HG03432 (cell line): ENCODE data around the gene RFWD3.
"Not testable (repeated sequence)": the region's sequence is repeated elsewhere in the genome, so short reads cannot be mapped to it uniquely, and the experiment has no call there.

Experiments used
- ATAC-seq: cut with Tn5 transposase; IDR thresholded peaks from one replicate; pipeline ENCODE4 v1.9.1; 2021; ENCODE audit warnings: mild to moderate bottlenecking, moderate library complexity; ENCODE audit not compliant: unreplicated experiment

Gene RFWD3, protein sequence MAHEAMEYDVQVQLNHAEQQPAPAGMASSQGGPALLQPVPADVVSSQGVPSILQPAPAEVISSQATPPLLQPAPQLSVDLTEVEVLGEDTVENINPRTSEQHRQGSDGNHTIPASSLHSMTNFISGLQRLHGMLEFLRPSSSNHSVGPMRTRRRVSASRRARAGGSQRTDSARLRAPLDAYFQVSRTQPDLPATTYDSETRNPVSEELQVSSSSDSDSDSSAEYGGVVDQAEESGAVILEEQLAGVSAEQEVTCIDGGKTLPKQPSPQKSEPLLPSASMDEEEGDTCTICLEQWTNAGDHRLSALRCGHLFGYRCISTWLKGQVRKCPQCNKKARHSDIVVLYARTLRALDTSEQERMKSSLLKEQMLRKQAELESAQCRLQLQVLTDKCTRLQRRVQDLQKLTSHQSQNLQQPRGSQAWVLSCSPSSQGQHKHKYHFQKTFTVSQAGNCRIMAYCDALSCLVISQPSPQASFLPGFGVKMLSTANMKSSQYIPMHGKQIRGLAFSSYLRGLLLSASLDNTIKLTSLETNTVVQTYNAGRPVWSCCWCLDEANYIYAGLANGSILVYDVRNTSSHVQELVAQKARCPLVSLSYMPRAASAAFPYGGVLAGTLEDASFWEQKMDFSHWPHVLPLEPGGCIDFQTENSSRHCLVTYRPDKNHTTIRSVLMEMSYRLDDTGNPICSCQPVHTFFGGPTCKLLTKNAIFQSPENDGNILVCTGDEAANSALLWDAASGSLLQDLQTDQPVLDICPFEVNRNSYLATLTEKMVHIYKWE

DNA sequence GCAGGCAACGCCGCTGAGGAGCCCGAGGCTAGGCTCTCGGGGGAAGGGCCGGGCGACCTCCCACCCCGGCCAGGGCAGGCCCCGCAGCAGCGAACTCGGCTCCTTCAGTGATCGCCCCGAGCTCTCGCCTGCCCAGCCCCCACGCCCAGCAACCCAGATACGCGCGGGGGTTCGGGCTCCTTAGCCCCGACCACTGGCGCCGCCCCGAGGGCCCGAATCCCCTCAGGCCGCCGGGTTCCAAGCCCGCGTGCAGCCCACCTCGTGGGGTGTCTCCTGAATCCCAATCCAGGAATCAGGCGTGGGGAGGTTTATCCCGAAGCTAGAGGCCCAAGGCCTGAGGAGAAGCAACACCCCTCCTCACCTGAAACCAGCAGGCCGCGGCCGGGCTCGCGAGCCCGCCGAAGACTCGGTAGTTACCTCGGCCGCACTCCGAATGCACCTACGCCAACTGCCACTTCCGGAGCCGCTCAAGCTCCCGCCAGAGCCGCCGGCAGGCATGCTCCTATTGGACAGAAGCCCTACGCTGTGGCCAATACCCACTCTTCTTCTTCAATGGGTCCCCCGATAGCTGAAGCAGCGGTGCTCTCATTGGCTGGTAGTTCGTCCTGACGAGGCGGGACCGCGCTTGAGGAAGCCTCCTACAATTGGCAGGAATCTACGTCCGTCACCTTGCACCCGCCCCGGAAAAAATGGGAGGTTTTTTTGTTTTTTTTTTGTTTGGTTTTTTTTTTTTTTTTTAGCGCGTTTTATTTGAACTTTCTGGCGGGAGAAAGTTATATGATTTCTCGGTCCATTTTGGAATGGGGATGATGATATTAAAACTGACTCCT lies at the start of gene RFWD3:
RFWD3 (minus strand) TSS at position 453 of the 830 bp plus-strand sequence. CDS start 5,428 bp downstream, outside the sequence.
- peak; percentile 100 for ATAC-seq

DNA sequence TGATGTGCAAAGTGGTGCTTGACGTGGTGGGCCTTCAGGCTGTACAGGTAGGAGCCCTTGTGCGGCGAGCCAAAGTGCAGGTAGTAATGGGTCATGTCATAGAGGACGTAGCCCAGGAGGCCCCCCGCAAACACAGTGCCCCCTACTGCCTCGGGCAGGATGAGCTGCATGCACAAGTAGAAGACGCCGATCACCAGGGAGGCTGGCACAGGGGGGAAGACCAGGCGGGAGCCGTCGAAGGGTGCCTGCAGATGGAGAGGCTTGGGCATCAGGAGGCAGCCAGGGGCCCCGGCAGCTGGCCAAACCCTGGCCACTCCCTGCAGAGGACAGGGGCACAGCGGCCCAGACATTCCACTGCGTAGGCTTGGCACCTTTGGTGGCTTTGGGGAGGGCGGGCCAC lies 49.7 kb upstream of the RFWD3 start:
- ATAC-seq = no peak

DNA sequence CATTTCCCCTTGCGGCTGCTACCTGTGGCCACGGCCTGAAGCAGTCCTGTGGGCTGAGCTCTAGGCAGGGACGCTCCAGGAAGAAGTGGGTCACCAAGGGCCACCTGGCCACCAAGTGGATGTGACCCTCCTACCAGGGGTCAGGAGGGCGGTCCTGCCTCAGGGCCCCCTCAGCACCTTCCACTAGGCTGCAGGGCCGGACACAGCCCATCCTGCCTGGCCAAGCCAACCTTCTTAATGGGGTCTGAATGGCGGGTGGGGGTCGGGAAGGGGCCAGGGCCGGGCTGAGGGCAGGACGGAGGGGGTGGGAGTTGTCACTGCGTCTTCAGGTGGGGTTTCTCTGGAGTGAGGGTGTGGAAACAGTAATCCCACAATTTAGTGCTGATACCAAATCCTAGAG lies 47.2 kb upstream of the RFWD3 start:
- ATAC-seq = no peak

DNA sequence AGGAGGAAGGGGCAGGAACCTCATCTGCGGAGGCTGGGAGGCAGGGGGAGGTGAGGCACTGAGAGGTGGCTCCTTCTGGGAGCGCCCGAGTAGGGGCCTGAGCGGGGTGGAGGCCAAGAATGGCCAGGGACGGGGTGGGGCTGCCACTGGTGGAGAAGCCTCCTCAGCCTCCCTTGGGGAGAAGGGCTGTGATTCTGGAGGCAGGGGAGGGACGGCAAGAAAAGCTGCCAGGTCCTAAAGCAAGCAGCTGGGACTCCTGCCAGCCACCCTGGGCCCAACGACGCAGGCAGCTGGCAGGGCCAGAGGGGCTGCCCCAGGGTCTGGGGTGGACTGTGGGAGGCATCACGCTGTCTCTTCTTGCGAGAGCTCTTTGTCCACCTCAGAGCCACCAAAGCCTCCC lies 46.6 kb upstream of the RFWD3 start:
- no peak for ATAC-seq

DNA sequence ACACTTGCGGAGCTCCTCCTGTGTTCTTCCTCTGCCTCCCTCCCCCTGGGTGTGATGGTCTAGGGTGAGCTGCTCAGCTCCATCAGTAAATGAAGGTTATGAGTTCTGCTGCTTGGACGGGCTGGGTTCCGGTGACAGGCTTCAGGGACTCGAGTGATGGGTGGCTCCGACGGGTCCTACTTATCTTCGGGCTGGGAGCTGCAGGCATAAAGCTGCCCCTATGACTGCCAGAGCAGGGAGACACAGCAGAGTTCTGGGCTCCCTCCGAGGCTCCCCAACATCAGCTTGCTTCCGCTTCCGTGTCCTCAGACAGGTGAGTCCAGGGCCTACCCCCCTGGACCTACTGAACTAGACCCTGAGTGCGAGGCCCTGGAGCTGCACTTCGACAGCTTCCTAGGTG lies 45.3 kb upstream of the RFWD3 start:
- ATAC-seq = no peak

DNA sequence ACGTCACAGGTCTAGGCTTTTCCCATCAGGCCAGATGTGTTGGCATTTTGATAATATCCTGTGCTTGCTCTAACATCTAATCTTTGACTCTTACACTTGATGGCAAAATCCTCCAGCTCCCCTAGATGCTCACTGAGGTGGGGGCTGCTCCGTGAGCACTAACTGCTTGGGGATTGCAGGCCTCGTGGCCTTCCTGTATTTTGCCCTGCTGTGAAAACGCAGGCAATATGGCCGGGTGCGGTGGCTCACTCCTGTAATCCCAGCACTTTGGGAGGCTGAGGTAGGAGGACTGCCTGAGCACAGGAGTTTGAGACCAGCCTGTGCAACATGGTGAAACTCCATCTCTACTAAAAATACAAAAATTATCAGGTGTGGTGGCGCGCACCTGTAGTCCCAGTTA lies 43.7 kb upstream of the RFWD3 start:
- ATAC-seq = no peak

DNA sequence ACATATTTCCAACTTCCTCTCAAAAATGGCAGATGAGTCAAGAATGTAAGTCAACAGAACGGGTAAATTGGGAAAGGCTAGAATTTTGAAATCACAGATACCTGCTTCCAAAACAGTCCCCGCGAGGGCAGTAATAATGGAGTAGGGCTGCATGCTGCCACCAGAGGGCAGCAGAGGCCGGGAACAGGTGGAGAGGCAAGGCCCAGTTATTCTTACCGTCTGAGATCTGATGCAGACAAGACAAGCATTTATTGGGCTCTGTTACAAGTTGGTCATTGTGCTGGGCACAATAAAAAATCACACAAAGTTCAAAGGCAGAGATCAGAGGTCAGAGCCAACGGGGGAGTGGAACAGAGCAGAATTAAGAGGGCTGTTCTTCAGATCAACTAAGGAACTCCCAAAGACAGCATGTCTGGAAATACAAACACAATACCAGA lies 42.8 kb upstream of the RFWD3 start:
- ATAC-seq = peak; percentile 81

DNA sequence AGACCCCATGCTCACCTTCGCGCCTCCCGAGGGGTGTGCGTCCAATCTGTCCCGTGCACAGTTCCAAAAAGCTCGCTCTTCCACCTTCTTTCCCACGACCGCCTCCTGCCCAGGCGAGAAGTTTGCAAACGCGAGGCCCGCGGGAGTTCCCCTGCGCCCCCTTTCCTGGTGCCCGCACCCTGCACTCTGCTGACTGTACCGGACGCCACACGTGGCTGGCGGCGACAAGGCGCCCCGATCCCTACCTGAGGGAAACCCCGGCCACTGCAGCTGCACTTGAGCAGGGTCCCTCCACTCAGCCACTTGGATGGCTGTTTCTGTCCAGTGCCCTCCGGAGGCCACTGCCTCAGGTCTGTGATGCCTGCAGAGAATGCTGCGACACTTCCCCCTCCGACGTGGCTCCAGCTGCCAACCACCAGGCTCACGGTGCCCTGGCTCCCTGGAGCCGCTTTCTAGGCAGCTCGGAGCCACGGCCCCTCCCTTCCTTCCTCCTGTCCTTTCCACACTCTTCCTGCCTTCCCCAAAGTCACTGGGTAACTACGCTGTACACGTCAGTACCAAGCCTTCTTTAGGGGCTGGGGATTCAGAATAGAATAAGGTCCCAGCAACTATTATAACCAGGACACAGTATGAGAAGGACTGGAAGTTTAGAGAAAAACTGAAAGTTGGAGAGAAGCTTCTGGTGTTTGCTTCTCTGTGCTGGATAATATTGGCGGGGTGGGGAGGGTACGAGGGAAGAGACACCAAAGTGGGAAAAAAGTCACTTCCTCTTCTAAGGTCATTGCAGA lies 34.0 kb upstream of the RFWD3 start, which contains the start of gene MLKL:
MLKL (minus strand) TSS at position 425 of the 788 bp plus-strand sequence. CDS start 5,105 bp downstream, outside the sequence.
- ATAC-seq = peak; percentile 58

DNA sequence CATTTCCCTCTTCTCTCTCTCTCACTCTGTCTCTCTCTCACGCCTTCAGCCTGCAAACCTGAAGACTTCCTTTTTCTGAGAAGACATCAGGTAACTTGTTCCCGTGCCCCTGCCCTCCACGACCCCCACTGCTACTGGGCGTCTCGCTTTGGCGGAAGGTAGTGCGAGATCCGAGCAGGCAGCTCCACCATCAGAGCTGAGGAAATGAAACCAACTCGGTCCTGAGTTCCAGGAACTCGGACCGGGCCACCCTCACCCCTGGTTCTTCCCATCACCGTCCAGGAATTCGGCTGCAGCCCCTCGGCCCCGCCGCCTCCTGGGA lies 33.4 kb upstream of the RFWD3 start:
- ATAC-seq = peak; percentile 25

DNA sequence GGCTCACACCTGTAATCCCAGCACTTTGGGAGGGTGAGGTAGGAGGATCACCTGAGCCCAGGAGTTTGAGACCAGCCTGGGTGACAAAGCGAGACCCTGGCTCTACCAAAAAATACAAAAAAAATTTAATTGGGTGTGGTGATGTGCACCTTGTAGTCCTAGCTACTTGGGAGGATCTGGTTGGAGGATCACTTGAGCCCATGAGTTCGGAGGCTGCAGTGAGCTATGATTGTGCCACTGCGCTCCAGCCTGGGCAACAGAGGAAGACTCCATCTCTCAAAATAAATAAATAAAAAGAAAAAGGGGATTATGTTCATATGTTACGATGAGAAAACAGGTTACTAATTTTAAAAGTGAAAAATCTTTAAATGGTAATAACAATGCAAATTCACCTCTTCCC lies 33.0 kb upstream of the RFWD3 start:
- ATAC-seq = no peak

DNA sequence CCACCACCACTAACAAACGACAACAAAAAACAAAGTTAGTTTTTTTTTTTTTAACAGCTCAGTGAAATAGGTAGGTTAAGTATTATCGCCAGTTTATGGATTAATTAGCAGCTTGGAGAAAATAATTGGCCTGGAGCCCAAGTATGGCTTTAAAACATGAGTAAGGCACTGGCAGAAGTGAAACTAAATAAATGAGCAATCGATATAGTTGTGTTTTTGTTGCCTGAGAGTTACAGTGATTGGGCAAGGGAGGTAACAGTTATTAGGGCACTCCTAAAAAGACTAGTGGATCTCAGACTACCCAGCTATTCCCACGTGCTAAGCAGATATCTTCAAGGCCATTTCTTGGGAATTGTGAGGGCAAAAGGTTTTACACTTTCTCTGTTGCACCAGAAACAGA lies 31.5 kb upstream of the RFWD3 start:
- ATAC-seq = no peak

DNA sequence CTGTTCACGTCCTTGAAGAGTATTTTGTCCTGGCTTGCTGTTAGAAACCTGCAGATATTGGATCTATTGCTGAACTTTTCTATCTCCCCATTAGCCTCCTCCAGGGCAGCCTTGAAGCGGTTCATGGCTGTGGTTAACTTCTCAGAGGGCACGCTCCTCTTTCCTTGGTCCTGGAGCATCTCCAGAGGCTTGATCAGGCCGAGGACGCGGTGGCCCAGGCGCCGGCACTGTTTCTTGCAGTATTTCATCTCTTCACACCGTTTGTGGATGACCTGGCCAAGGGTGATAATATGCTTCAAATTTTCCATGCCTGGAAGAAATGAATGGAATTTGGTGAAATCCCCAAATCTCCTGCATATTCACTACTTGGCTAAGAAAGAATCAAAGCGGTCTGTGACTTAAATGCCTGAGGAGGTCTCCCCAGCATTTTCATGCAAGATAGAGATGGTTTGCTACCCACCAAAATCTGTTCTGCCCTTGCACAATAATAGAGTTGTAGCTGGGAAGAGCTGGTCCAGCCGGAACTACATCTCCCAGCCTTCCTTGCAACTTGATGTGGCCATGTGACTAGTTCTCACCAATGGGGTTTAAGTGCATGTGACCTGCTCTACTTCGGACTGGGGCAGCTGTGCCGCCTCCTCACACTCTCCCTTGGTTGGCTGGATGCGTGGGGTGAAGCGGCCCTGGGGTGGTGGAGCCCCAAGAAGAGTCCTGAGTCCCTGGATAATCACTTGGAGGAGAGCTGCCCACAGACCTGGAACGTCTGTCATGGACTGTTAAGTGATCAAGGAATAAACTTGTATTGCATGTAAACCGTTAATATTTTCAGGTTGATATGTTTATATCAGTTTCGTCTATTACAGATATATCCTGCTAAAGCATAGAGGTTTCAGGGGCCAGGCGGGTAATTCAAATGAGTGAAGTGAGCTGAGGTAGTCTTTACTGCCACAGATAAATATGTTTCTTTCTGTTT lies 29.1 kb upstream of the RFWD3 start:
- peak; percentile 77 for ATAC-seq

DNA sequence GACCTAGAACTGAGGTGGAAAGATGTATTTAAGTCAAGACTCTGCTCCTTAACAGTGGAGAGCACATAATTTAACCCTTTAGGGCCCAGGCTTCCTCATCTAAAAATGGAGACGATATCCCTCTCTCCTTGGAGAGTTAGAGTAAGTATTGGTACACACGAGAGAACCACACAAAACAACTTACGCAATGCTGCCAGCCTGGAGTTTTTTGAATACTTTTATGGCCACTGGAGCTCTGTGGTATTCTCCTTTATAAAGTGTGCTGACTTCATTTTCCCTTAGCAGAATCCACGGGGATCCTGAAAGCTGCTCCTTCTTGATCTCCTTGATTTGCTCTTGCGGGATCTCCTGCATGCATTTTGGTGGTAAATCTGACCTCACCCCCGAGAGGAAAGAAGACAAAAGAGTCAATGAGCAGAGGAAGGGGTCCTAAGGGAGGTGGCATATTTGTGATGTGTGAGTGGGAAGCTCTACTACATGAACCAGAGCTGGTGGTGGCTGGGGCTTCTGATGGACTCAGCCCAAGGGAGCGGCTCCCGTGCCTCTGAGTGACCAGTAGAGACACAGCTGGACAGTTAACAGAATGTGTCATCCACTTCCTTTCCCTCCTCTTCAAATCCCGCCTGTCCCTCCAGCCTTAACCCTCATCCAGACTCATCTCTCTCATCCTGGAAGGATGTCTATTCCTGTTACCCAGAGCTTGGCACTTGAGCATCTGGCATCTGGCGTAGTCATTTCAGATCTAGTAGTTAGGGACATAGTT lies 24.6 kb upstream of the RFWD3 start:
- ATAC-seq = no peak

DNA sequence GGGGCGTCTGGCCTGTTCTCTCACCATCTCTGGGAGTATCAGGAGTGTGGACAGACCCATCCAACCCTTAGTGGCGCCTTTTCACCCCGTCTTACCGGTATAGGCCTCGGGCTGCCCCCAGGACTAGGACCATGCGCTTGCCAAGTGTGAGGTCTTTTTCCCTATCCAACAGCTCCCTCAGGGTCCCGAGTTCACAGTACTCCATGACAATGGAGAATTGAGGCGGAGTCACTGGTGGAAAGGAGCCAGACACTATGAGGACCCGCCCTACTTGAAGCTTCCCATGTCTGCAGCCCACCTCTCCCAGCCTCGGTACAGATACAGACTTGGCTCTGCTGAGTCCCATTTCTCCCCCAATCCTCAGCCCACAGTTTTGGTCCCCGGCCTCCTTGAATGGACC lies 15.9 kb upstream of the RFWD3 start:
- ATAC-seq = no peak

DNA sequence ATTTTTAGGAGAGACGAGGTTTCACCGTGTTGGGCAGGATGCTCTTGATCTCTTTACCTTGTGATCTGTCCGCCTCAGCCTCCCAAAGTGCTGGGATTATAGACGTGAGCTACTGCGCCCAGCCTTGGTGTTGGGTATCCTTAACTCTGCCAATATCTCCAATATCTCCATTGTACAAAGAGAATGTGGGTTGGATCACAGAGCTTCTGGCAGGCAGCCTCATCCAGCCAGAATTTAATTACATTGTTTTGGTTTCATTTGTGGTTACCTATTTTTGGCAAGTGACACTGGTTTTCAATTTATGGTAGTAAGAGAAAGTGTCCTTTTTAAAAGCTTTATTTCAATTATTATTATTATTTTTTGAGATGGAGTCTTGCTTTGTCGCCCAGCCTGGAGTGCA lies 14.0 kb upstream of the RFWD3 start:
- no peak for ATAC-seq

DNA sequence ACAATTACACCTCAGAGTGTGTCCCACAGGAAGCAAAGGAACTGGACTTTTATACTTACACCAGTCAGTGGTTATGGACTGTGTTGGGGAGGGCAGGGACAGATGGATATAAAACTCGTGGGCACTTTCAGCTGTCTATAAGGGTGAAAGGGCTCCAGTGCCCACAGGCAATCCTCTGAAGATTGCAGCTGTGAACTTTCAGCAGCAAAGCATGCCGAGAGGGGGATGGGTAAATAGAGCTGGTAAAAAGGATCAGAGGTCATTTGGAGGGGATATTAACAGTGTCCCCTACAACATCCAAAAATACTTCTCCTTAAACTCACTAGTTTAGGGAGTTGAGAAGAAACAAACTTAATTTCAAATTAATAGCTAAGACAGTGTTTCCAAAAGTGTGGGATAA lies 13.3 kb upstream of the RFWD3 start:
- ATAC-seq = no peak

DNA sequence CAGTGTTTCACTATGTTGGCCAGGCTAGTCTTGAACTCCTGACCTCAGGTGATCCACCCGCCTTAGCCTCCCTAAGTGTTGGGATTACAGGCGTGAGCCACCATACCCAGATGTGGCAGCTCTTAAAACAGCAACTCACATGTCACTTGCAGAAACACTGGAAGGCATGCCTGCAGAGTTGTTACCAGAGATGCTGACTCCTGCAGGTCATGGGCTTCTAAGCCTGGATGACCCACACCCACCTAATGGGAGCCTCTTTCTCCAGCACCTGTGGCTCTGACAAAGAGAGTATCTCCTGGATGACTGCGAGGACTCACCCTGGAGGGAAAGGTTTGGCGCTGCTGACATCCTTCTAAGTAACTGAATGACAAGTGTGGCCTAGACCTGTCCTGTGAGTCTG lies 11.2 kb upstream of the RFWD3 start:
- no peak for ATAC-seq

DNA sequence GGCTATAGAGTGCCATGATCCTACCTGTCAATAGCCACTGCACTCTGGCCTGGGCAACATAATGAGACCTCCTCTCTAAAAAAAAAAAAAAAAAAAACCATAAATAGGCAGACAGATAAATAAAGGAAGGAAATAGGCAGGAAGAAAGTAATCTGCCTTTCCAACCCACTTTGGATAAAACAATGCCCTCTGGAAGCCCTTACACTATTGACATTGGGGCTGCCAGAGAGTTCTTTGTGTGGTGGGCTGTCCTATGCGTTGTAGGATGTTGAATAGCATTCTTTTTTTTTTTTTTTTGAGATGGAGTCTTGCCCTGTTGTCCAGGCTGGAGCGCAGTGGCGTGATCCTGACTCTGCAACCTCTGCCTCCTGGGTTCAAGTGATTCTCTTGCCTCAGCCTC lies 7.2 kb upstream of the RFWD3 start:
- ATAC-seq = no peak

DNA sequence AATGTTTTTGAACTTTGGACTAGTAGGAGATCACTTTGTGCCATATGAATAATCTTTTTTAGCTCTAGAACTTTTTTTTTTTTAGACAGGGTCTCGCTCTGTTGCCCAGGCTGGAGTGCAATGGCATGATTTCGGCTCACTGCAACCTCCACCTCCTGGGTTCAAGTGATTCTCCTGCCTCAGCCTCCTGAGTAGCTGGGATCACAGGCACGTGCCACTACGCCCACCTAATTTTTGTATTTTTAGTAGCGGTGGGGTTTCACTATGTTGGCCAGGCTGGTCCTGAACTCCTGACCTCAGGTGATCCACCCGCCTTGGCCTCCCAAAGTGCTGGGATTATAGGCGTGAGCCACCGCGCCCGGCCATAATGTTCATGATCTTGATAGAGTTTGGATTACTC lies 2.2 kb upstream of the RFWD3 start:
- not testable (repeated sequence) for ATAC-seq
